H9 (cell line): ENCODE measurements around the gene HLA-DQB1. TPM values are rescaled to one million over a fixed set of nuclear protein-coding genes. Genes with fewer than 3 reads are reported as not detected.

Experiments used
- DNase-seq: peaks from one replicate; pipeline ENCODE4 v3.0.0-alpha.2; 2017
- H2AFZ ChIP-seq: one replicate; pipeline ENCODE4 v1.6.1; 2013; ENCODE audit warnings: mild to moderate bottlenecking, low read length, control low read depth, moderate library complexity
- H2AK5ac ChIP-seq: 2 replicates; pipeline ENCODE4 v1.6.1; 2013; ENCODE audit warnings: low read length, control low read depth, mixed read lengths; ENCODE audit not compliant: insufficient read length
- H2BK120ac ChIP-seq: one replicate; pipeline ENCODE4 v1.6.1; 2013; ENCODE audit warnings: low read depth, mild to moderate bottlenecking, low read length, control low read depth, inconsistent platforms; ENCODE audit not compliant: poor library complexity, severe bottlenecking
- H2BK12ac ChIP-seq: 2 replicates; pipeline ENCODE4 v1.6.1; 2013; ENCODE audit warnings: low read length, control low read depth, mixed read lengths, low read depth; ENCODE audit not compliant: insufficient read length
- H2BK15ac ChIP-seq: 2 replicates; pipeline ENCODE4 v1.6.1; 2013; ENCODE audit warnings: low read depth, low read length, control low read depth
- H2BK20ac ChIP-seq: one replicate; pipeline ENCODE4 v1.6.1; 2013; ENCODE audit warnings: low read depth, mild to moderate bottlenecking, low read length, control low read depth, inconsistent platforms; ENCODE audit not compliant: poor library complexity, severe bottlenecking
- H2BK5ac ChIP-seq: 2 replicates; pipeline ENCODE4 v1.6.1; 2013; ENCODE audit warnings: low read length, control low read depth, mixed read lengths; ENCODE audit not compliant: insufficient read length
- H3K14ac ChIP-seq: 2 replicates; pipeline ENCODE4 v1.6.1; 2013; ENCODE audit warnings: low read length, control low read depth; ENCODE audit not compliant: insufficient read depth
- H3K18ac ChIP-seq: 2 replicates; pipeline ENCODE4 v1.6.1; 2013; ENCODE audit warnings: low read depth, mild to moderate bottlenecking, mixed read lengths, low read length, control low read depth; ENCODE audit not compliant: insufficient read length
- H3K23ac ChIP-seq: 2 replicates; pipeline ENCODE4 v1.6.1; 2013; ENCODE audit warnings: low read length, control low read depth, mixed read lengths, low read depth; ENCODE audit not compliant: insufficient read length
- H3K23me2 ChIP-seq: 2 replicates; pipeline ENCODE4 v1.6.1; 2013; ENCODE audit warnings: low read depth, mild to moderate bottlenecking, mixed read lengths, low read length, control low read depth; ENCODE audit not compliant: insufficient read length, poor library complexity, severe bottlenecking
- H3K27ac ChIP-seq: 2 replicates; pipeline ENCODE4 v1.5.1; 2013; ENCODE audit warnings: low read length, control low read depth, mixed read lengths, low read depth; ENCODE audit not compliant: insufficient read length
- H3K27me3 ChIP-seq: 2 replicates; pipeline ENCODE4 v1.6.1; 2013; ENCODE audit warnings: low read length, control low read depth, inconsistent platforms; ENCODE audit not compliant: insufficient read depth
- H3K4ac ChIP-seq: 2 replicates; pipeline ENCODE4 v1.6.1; 2013; ENCODE audit warnings: low read depth, mild to moderate bottlenecking, control low read depth, inconsistent platforms, low read length, moderate library complexity
- H3K4me1 ChIP-seq: 2 replicates; pipeline ENCODE4 v1.6.1; 2013; ENCODE audit warnings: low read length, control low read depth, inconsistent platforms; ENCODE audit not compliant: insufficient read depth
- H3K4me2 ChIP-seq: 2 replicates; pipeline ENCODE4 v1.6.1; 2013; ENCODE audit warnings: low read length, control low read depth, mixed read lengths; ENCODE audit not compliant: insufficient read length, insufficient read depth
- H3K56ac ChIP-seq: 2 replicates; pipeline ENCODE4 v1.6.1; 2013; ENCODE audit warnings: low read depth, mild to moderate bottlenecking, mixed read lengths, low read length, control low read depth; ENCODE audit not compliant: insufficient read length
- H3K79me1 ChIP-seq: 2 replicates; pipeline ENCODE4 v1.6.1; 2013; ENCODE audit warnings: low read depth, mild to moderate bottlenecking, moderate library complexity, low read length, control low read depth, inconsistent platforms; ENCODE audit not compliant: insufficient read depth, poor library complexity, severe bottlenecking
- H3K79me2 ChIP-seq: 2 replicates; pipeline ENCODE4 v1.6.1; 2013; ENCODE audit warnings: low read length, control low read depth, inconsistent platforms; ENCODE audit not compliant: insufficient read depth
- H3K9ac ChIP-seq: 2 replicates; pipeline ENCODE4 v1.6.1; 2013; ENCODE audit warnings: low read length, control low read depth, mixed read lengths; ENCODE audit not compliant: insufficient read length; ENCODE audit errors: extremely low read depth
- H3K9me3 ChIP-seq: one replicate; pipeline ENCODE4 v1.6.1; 2013; ENCODE audit warnings: low read depth, low read length, inconsistent platforms; ENCODE audit not compliant: control insufficient read depth
- H3T11ph ChIP-seq: one replicate; pipeline ENCODE4 v1.6.1; 2013; ENCODE audit warnings: mild to moderate bottlenecking, low read length, control low read depth, inconsistent platforms
- H4K20me1 ChIP-seq: one replicate; pipeline ENCODE4 v1.6.1; 2013; ENCODE audit not compliant: control insufficient read depth, insufficient read length, insufficient read depth
- H4K5ac ChIP-seq: 2 replicates; pipeline ENCODE4 v1.6.1; 2013; ENCODE audit warnings: low read depth, mild to moderate bottlenecking, mixed read lengths, low read length, control low read depth; ENCODE audit not compliant: insufficient read length
- H4K8ac ChIP-seq: replicated peaks from 2 replicates; pipeline ENCODE4 v1.6.1; 2013; ENCODE audit warnings: low read length, control low read depth, mixed read lengths, low read depth; ENCODE audit not compliant: insufficient read length
- H4K91ac ChIP-seq: 2 replicates; pipeline ENCODE4 v1.6.1; 2013; ENCODE audit warnings: low read depth, mild to moderate bottlenecking, moderate library complexity, mixed read lengths, low read length, control low read depth; ENCODE audit not compliant: insufficient read length
- H3K27ac Mint-ChIP-seq, 3 experiments: 2 replicates in 2 of 3; 3 replicates in 1 of 3; pipeline ENCODE4 v1.8.0; 2020 to 2021; ENCODE audit warnings: mixed read lengths in 3 of 3, mild to moderate bottlenecking in 1 of 3, moderate library complexity in 1 of 3
- H3K27me3 Mint-ChIP-seq: 2 replicates; pipeline ENCODE4 v1.8.0; 2021; ENCODE audit warnings: low read depth, mild to moderate bottlenecking, moderate library complexity, mixed read lengths
- H3K36me3 Mint-ChIP-seq, 3 experiments: 2 replicates in 2 of 3; 3 replicates in 1 of 3; pipeline ENCODE4 v1.8.0; 2020 to 2021; ENCODE audit warnings: low read depth in 3 of 3, mixed read lengths in 3 of 3; ENCODE audit not compliant: insufficient read depth in 1 of 3
- H3K4me1 Mint-ChIP-seq, 2 experiments: 2 replicates each; pipeline ENCODE4 v1.8.0; 2020; ENCODE audit warnings: mixed read lengths in 2 of 2
- H3K4me3 Mint-ChIP-seq, 2 experiments: 2 replicates in 1 of 2; 3 replicates in 1 of 2; pipeline ENCODE4 v1.8.0; 2020 to 2021; ENCODE audit warnings: mild to moderate bottlenecking in 2 of 2, mixed read lengths in 2 of 2, moderate library complexity in 1 of 2
- H3K9me3 Mint-ChIP-seq, 2 experiments: 2 replicates in 1 of 2; 3 replicates in 1 of 2; pipeline ENCODE4 v1.8.0; 2020; ENCODE audit warnings: mild to moderate bottlenecking in 2 of 2, mixed read lengths in 2 of 2, moderate library complexity in 1 of 2
- CTCF ChIP-seq: fragments of 200-600 bp; sonication (generic); conservative IDR thresholded peaks from 3 replicates; pipeline ENCODE4 v1.8.0; 2021; ENCODE audit warnings: antibody characterized with exemption, mild to moderate bottlenecking
- WGBS: extraction: QIAGEN DNeasy Blood & Tissue Kit; methylation state at CpG from one replicate; pipeline ENCODE4 v1.1.7; 2013; ENCODE audit warnings: missing lambda C conversion rate, low lambda C conversion rate, mixed read lengths; ENCODE audit not compliant: insufficient read length; ENCODE audit errors: extremely low coverage; 5-methylcytosine and 5-hydroxymethylcytosine counted together
- total RNA-seq: library from RNA; stranded (reverse); gene quantifications from 2 replicates; pipeline ENCODE4 v1.2.1, GENCODE V29; 2021

The HLA-DQB1 gene
- total RNA-seq, 1 experiment from 2014 or later, result 41.0 TPM

- H3K4me2 ChIP-seq, result no peak overlapping the region
- H4K5ac ChIP-seq, result no peak overlapping the region
- no peak overlapping the region for H3K27ac ChIP-seq
- H2AK5ac ChIP-seq, result no peak overlapping the region
- no peak overlapping the region for H3K56ac ChIP-seq
- H3K27ac Mint-ChIP-seq, result peak overlapping the region in 2 of 3 experiments; percentile 14 to 19; a peak in 3 of 7 replicates
- no peak overlapping the region for H4K91ac ChIP-seq
- H3K27me3 Mint-ChIP-seq, result peaks cover 10% of the 10 kb centered on the region
- H3K4ac ChIP-seq, result no peak overlapping the region
- H3K9me3 Mint-ChIP-seq, result peaks cover 0 to 2% of the 10 kb centered on the region in 2 experiments; a peak in 2 of 5 replicates
- no peak for DNase-seq
- no peak overlapping the region for H3K18ac ChIP-seq
- peaks cover 43 to 48% of the 10 kb centered on the region in 2 experiments for H3K4me1 Mint-ChIP-seq
- H3K79me2 ChIP-seq, result no peaks in the 10 kb centered on the region
- H3K79me1 ChIP-seq, result no peaks in the 10 kb centered on the region
- no peak overlapping the region for H3T11ph ChIP-seq
- no peak overlapping the region for H3K14ac ChIP-seq
- no peaks in the 10 kb centered on the region for H3K9me3 ChIP-seq
- peaks cover 36 to 57% (median 36%) of the 10 kb centered on the region in 3 experiments for H3K36me3 Mint-ChIP-seq
- H2BK15ac ChIP-seq, result no peak overlapping the region
- no peak overlapping the region for H2BK20ac ChIP-seq
- no peak overlapping the region for H2AFZ ChIP-seq
- H3K23me2 ChIP-seq, result no peaks in the 10 kb centered on the region
- peaks cover 5% of the 10 kb centered on the region for H3K4me1 ChIP-seq
- H2BK120ac ChIP-seq, result no peak overlapping the region
- no peak overlapping the region for H2BK5ac ChIP-seq
- WGBS, result no CpG with 5 or more reads among the region's 4 CpGs
- H2BK12ac ChIP-seq, result no peak overlapping the region
- no peak for TF ChIP-seq CTCF
- no peaks in the 10 kb centered on the region for H3K27me3 ChIP-seq
- no peak overlapping the region for H3K9ac ChIP-seq
- no peak overlapping the region for H3K23ac ChIP-seq
- H4K8ac ChIP-seq, result no peak overlapping the region
- no peak overlapping the region for H3K4me3 Mint-ChIP-seq
- H4K20me1 ChIP-seq, result no peaks in the 10 kb centered on the region
Measured at GRCh38 chr6:32659856-32660595, 6.4 kb downstream of the HLA-DQB1 start.
